Glutamatergic neuron (in vitro differentiated cells): Measurements from ENCODE around the gene RP9. TPM values are rescaled to one million over a fixed set of nuclear protein-coding genes. Genes with fewer than 3 reads are reported as not detected.
"Not testable (repeated sequence)": the region's sequence is repeated elsewhere in the genome, so short reads cannot be mapped to it uniquely, and the experiment has no call there.

Source experiments
- DNase-seq: peaks from one replicate; pipeline ENCODE4 v3.0.0; 2022
- H3K27ac Mint-ChIP-seq: one replicate; pipeline ENCODE4 v1.8.0; 2020; ENCODE audit warnings: mild to moderate bottlenecking, mixed read lengths, inconsistent platforms; ENCODE audit not compliant: unreplicated experiment
- H3K27me3 Mint-ChIP-seq: one replicate; pipeline ENCODE4 v1.8.0; 2020; ENCODE audit warnings: mild to moderate bottlenecking, moderate library complexity, mixed read lengths, inconsistent platforms; ENCODE audit not compliant: unreplicated experiment
- H3K36me3 Mint-ChIP-seq: one replicate; pipeline ENCODE4 v1.8.0; 2020; ENCODE audit warnings: mild to moderate bottlenecking, mixed read lengths, inconsistent platforms; ENCODE audit not compliant: unreplicated experiment
- H3K4me1 Mint-ChIP-seq: one replicate; pipeline ENCODE4 v1.8.0; 2020; ENCODE audit warnings: mild to moderate bottlenecking, low read depth, mixed read lengths, inconsistent platforms; ENCODE audit not compliant: unreplicated experiment
- H3K4me3 Mint-ChIP-seq: one replicate; pipeline ENCODE4 v1.8.0; 2020; ENCODE audit warnings: mild to moderate bottlenecking, mixed read lengths, inconsistent platforms; ENCODE audit not compliant: unreplicated experiment
- H3K9me3 Mint-ChIP-seq: one replicate; pipeline ENCODE4 v1.8.0; 2020; ENCODE audit warnings: mild to moderate bottlenecking, moderate library complexity, mixed read lengths, inconsistent platforms; ENCODE audit not compliant: unreplicated experiment
- CTCF ChIP-seq: fragments of 200-600 bp; sonication (generic); IDR thresholded peaks from one replicate; pipeline ENCODE4 v1.5.0; 2021; ENCODE audit not compliant: partially characterized antibody, unreplicated experiment
- total RNA-seq: library from RNA; stranded (reverse); fragmentation: NEBNext Ultra II Directional; extraction: Animal tissue kit (Norgen Biotek cat#: 25700); gene quantifications from one replicate; pipeline ENCODE4 v1.2.1, GENCODE V29; 2021; ENCODE audit not compliant: unreplicated experiment

Gene RP9
- total RNA-seq, 1 donor from 2014 or later = 26.4 TPM

- peaks cover 7% of the 10 kb centered on the region for H3K4me1 Mint-ChIP-seq
- H3K9me3 Mint-ChIP-seq = peaks cover 4% of the 10 kb centered on the region
- TF ChIP-seq CTCF = peak; percentile 15
- H3K4me3 Mint-ChIP-seq = peak overlapping the region; percentile 99
- no peak overlapping the region for H3K27ac Mint-ChIP-seq
- peak; percentile 47 for DNase-seq
- H3K27me3 Mint-ChIP-seq = no peaks in the 10 kb centered on the region
- no peaks in the 10 kb centered on the region for H3K36me3 Mint-ChIP-seq
These were observed 1.8 kb downstream of the RP9 start for GRCh38 chr7:33107136-33108066.

DNA sequence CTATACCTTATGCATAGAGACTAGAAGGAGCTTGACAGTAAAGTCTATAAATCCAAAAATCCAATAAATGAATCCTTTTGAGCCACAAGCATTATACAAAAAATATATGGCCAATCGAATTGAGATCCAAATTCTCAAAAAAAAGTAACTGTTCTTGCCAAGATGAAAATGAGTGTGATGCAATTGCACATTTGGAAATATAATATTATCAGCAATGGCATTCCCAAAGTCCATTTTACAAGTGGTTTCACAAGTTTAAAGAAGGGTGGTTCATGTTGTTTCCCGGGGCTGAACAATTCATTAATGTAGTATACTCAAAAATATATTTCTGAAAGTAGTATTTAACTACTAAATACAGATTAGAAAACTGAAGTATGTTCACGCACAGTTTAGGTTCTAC is 7.3 kb downstream of the RP9 start:
- no peak for TF ChIP-seq CTCF
- Mint-ChIP-seq H3K9me3 (peaks cover 2% of the 10 kb centered on the region), H3K27ac (no peak overlapping the region), H3K27me3 (no peaks in the 10 kb centered on the region), H3K4me3 (no peak overlapping the region), H3K4me1 (no peaks in the 10 kb centered on the region), H3K36me3 (no peaks in the 10 kb centered on the region)
- no peak for DNase-seq

DNA sequence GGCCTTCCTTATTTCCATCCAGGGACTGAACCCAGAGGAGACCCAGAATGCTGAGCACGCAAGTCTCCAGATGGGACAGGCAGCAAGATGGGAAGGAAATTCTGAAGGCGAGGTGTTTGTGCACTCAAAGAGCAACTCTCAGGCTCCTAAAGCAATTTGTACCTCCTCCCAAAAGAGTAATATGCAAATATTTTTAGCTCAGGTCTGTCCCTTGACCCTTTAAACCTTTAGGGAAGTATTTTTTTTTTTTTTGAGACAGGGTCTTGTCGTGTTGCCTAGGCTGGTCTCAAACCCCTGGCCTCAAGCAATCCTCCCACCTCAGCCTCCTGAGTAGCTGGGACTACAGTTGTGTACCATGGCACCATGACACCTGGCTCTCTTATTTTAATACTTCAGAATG is 8.4 kb downstream of the RP9 start:
- no peak overlapping the region for H3K4me3 Mint-ChIP-seq
- TF ChIP-seq CTCF = no peak
- peaks cover 2% of the 10 kb centered on the region for H3K9me3 Mint-ChIP-seq
- no peaks in the 10 kb centered on the region for H3K4me1 Mint-ChIP-seq
- H3K27ac Mint-ChIP-seq = no peak overlapping the region
- no peaks in the 10 kb centered on the region for H3K27me3 Mint-ChIP-seq
- DNase-seq = no peak
- no peaks in the 10 kb centered on the region for H3K36me3 Mint-ChIP-seq

GRCh38 chr7:33099154-33099940 is 9.9 kb downstream of the RP9 start:
- no peak for DNase-seq
- TF ChIP-seq CTCF = no peak
- H3K36me3 Mint-ChIP-seq = no peaks in the 10 kb centered on the region

GRCh38 chr7:33094745-33095275 is 14.4 kb downstream of the RP9 start:
- not testable (repeated sequence) for H3K36me3 Mint-ChIP-seq, H3K9me3 Mint-ChIP-seq, DNase-seq, H3K27me3 Mint-ChIP-seq, H3K27ac Mint-ChIP-seq, H3K4me3 Mint-ChIP-seq, H3K4me1 Mint-ChIP-seq

More at GRCh38 chr7:33099154-33099940, 9.9 kb downstream of the RP9 start:
- Mint-ChIP-seq H3K27ac (no peak overlapping the region), H3K27me3 (no peaks in the 10 kb centered on the region), H3K9me3 (peaks cover 2% of the 10 kb centered on the region), H3K4me1 (no peaks in the 10 kb centered on the region), H3K4me3 (no peak overlapping the region)
